ENCODE measurements around the gene HOXA10.

DNA sequence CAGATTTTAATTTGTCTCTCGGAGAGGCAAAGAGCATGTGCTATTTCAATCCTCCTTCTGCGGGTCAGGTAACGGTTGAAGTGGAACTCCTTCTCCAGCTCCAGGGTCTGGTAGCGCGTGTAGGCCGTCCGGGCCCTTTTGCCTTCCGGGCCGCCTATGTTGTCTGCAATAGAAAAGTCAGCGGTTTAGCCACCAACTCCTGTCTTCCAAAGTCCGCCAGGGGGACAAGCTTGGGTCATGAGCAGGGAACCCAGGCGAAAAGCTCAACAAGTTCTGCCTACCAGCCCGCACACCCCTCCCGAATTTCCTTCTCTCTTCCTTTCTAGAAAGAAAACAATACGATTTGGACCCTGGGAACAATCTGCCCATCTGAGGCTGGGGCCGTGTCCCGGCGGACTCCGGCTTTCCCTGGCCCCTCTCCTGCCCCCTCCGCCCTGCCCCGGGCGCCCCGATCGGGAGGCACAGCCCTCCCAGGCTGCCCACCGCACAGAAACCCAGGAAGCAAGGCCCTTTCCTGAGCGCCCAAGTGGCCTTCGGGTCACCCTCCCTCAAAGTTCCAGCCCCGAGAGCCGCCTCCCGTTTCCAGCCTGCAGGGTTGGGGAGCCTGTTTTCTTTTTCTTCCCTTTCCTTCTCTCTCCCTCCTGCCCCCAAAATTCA lies 32.1 kb downstream of the HOXA10 start:
- TF ChIP-seq, protein P1, sequence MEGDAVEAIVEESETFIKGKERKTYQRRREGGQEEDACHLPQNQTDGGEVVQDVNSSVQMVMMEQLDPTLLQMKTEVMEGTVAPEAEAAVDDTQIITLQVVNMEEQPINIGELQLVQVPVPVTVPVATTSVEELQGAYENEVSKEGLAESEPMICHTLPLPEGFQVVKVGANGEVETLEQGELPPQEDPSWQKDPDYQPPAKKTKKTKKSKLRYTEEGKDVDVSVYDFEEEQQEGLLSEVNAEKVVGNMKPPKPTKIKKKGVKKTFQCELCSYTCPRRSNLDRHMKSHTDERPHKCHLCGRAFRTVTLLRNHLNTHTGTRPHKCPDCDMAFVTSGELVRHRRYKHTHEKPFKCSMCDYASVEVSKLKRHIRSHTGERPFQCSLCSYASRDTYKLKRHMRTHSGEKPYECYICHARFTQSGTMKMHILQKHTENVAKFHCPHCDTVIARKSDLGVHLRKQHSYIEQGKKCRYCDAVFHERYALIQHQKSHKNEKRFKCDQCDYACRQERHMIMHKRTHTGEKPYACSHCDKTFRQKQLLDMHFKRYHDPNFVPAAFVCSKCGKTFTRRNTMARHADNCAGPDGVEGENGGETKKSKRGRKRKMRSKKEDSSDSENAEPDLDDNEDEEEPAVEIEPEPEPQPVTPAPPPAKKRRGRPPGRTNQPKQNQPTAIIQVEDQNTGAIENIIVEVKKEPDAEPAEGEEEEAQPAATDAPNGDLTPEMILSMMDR (IDR thresholded peaks at IDR 0.05; ENCODE audit: low read length), result no peak
- TF ChIP-seq EZH2phosphoT487 (IDR thresholded peaks at IDR 0.05; ENCODE audit: low read length), result no peak

All from MM.1S (cell line).